GM23338 (cell line): ENCODE measurements around the gene CPXM2.

Source experiments
- EZH2 ChIP-seq: fragments of 200-600 bp; sonication (generic); IDR thresholded peaks from one replicate; pipeline ENCODE4 v1.8.0; 2017; ENCODE audit warnings: antibody characterized with exemption, mild to moderate bottlenecking, low read depth; ENCODE audit not compliant: unreplicated experiment
- EZH2phosphoT487 ChIP-seq: fragments of 200-600 bp; sonication (generic); IDR thresholded peaks from one replicate; pipeline ENCODE4 v1.8.1; 2018; ENCODE audit warnings: antibody characterized with exemption; ENCODE audit not compliant: unreplicated experiment
- JUNB ChIP-seq: IDR thresholded peaks from one replicate; pipeline ENCODE4 v1.6.1; 2016; ENCODE audit warnings: antibody characterized with exemption; ENCODE audit not compliant: unreplicated experiment
- TF ChIP-seq, protein P1 (sequence below), 2 experiments: fragments of 200-600 bp in 1 of 2; sonication (generic) in 1 of 2; conservative IDR thresholded peaks; 2 replicates each; pipeline versions ENCODE4 v1.5.1 to v1.6.1; 2016 to 2017; ENCODE audit warnings: antibody characterized with exemption in 2 of 2, low read depth in 2 of 2, mild to moderate bottlenecking in 2 of 2, moderate library complexity in 1 of 2

DNA sequence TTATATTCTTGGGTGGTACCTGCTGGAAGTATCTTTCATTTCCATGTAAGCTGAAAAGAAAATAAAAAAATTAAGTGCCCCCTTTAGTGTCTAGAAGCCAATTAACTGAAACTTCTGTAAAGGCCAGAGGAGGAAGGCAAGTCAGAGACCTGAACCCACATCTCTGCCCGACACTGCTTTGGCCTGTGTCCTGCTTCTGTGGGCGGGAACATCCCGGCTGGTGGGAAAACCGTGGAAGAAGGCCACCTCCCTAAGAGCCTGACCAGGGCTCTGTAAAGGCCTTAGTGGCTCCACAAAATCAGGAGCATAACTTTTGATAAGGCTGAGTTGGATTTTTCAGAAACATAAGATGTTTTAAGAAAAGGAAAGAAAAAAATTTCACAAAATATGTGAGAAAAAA is 9.4 kb downstream of the CPXM2 start:
- no peak for TF ChIP-seq EZH2phosphoT487
- TF ChIP-seq, protein P1, sequence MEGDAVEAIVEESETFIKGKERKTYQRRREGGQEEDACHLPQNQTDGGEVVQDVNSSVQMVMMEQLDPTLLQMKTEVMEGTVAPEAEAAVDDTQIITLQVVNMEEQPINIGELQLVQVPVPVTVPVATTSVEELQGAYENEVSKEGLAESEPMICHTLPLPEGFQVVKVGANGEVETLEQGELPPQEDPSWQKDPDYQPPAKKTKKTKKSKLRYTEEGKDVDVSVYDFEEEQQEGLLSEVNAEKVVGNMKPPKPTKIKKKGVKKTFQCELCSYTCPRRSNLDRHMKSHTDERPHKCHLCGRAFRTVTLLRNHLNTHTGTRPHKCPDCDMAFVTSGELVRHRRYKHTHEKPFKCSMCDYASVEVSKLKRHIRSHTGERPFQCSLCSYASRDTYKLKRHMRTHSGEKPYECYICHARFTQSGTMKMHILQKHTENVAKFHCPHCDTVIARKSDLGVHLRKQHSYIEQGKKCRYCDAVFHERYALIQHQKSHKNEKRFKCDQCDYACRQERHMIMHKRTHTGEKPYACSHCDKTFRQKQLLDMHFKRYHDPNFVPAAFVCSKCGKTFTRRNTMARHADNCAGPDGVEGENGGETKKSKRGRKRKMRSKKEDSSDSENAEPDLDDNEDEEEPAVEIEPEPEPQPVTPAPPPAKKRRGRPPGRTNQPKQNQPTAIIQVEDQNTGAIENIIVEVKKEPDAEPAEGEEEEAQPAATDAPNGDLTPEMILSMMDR (conservative IDR thresholded peaks at IDR 0.05; ENCODE audit: low read depth in 2 of 2) = no peak
- no peak for TF ChIP-seq JUNB
- no peak for TF ChIP-seq EZH2
